ENCODE results near the gene ME1. TPM values are rescaled to one million over a fixed set of nuclear protein-coding genes. Genes with fewer than 3 reads are reported as not detected.

Gene ME1
- total and polyA plus RNA-seq, 9 of the 15 experiments (the other 6 are each of a cell fraction or from before 2014, with no cell fraction given): 3.2 to 10.4 (median 5.5) TPM

GRCh38 chr6:83417880-83418663 lies 12.8 kb downstream of the ME1 start (continued):
- peak; percentile 82; the same call in 1 of the 2 replicates for TF ChIP-seq REST (IDR thresholded peaks at IDR 0.05; ENCODE audit: borderline replicate concordance)
- no peak for TF ChIP-seq REST (CRISPR knock-in tag; IDR thresholded peaks at IDR 0.05; ENCODE audit: low read depth)
- TF ChIP-seq RAD21 (CRISPR knock-in tag; conservative IDR thresholded peaks at IDR 0.05 in 1 of 2, IDR thresholded peaks at IDR 0.05 in 1 of 2): peak; percentile 75 to 94
- 0 out of 2 replicates have a peak, but pooled peaks have one; percentile 10 for TF ChIP-seq ZNF316 (IDR thresholded peaks at IDR 0.05)
- peak; percentile 65 for TF ChIP-seq MEIS2 (IDR thresholded peaks at IDR 0.05; ENCODE audit: partially characterized antibody)
- no peak for TF ChIP-seq IRF1 (CRISPR knock-in tag; IDR thresholded peaks at IDR 0.05; ENCODE audit: borderline replicate concordance)
- peak; percentile 84 for TF ChIP-seq ZNF134 (CRISPR knock-in tag; conservative IDR thresholded peaks at IDR 0.05)
- no peak for TF ChIP-seq PREB (CRISPR knock-in tag; IDR thresholded peaks at IDR 0.05)
- TF ChIP-seq ATF2 (CRISPR knock-in tag; IDR thresholded peaks at IDR 0.05): no peak
- TF ChIP-seq DEAF1 (CRISPR knock-in tag; IDR thresholded peaks at IDR 0.05): peak; percentile 66
- peak; percentile 40; the same call in 1 of the 2 replicates for TF ChIP-seq GATA2 (CRISPR knock-in tag; IDR thresholded peaks at IDR 0.05)

Data from K562 (cell line).